Measurements from ENCODE around the gene MPZL3. TPM values are rescaled to one million over a fixed set of nuclear protein-coding genes. Genes with fewer than 3 reads are reported as not detected.

MPZL3 gene
- total RNA-seq, 1 experiment from 2014 or later, result 8.7 TPM

DNA sequence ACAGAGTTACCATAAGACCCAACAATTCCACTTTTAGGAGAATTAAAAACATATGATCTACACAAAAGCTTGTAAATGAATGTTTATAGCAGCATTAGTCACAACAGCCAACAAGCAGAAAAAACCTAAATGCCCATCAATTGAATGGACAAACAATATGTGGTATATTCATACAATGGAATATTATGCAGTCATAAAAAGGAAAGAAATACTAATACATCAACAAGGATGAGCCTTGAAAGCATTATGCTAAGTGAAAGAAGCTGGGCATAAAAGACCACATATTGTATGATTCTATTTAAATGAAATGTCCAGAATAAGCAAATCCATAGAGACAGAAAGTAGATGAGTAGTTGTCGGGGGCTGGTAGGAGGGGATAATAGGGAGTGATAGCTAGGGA is 7.0 kb upstream of the MPZL3 start:
- no peaks in the 10 kb centered on the region for H3K9me3 ChIP-seq (ENCODE audit: control insufficient read depth in 1 of 2, insufficient read depth in 1 of 2, low read depth in 1 of 2, low read length in 2 of 2)
- intact Hi-C loops (cut with micrococcal nuclease), result no loop called here
- DNase-seq (ENCODE audit: low read depth, low spot score) (no peak), ATAC-seq (no peak)
- BruUV-seq (replicated peaks), result no TSS peak
- H3K4me1 ChIP-seq (ENCODE audit: control insufficient read depth in 1 of 2, insufficient read depth in 2 of 2, low read length in 2 of 2), result peaks cover 9 to 11% of the 10 kb centered on the region in 2 experiments; a peak in 3 of 4 replicates
- no peak overlapping the region for H2AFZ ChIP-seq (ENCODE audit: low read depth, low read length, poor library complexity, severe bottlenecking)
- no peak overlapping the region for H3K4me2 ChIP-seq (ENCODE audit: low read length)
- H4K20me1 ChIP-seq (ENCODE audit: insufficient read depth), result no peaks in the 10 kb centered on the region
- H3K27me3 ChIP-seq (ENCODE audit: insufficient read depth, low read length), result no peaks in the 10 kb centered on the region
- TF ChIP-seq RAD21 (IDR thresholded peaks at IDR 0.05; ENCODE audit: low read depth), result no peak
- TF ChIP-seq JUND (IDR thresholded peaks at IDR 0.05), result no peak
- TF ChIP-seq, protein P1, sequence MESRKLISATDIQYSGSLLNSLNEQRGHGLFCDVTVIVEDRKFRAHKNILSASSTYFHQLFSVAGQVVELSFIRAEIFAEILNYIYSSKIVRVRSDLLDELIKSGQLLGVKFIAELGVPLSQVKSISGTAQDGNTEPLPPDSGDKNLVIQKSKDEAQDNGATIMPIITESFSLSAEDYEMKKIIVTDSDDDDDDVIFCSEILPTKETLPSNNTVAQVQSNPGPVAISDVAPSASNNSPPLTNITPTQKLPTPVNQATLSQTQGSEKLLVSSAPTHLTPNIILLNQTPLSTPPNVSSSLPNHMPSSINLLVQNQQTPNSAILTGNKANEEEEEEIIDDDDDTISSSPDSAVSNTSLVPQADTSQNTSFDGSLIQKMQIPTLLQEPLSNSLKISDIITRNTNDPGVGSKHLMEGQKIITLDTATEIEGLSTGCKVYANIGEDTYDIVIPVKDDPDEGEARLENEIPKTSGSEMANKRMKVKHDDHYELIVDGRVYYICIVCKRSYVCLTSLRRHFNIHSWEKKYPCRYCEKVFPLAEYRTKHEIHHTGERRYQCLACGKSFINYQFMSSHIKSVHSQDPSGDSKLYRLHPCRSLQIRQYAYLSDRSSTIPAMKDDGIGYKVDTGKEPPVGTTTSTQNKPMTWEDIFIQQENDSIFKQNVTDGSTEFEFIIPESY (IDR thresholded peaks at IDR 0.05; ENCODE audit: extremely low read depth, insufficient replicate concordance, low read length), result no peak
- TF ChIP-seq SRF (IDR thresholded peaks at IDR 0.05; ENCODE audit: low read depth), result no peak
- TF ChIP-seq SP1 (IDR thresholded peaks at IDR 0.05; ENCODE audit: low read depth), result no peak
- TF ChIP-seq POLR2A (IDR thresholded peaks at IDR 0.05; ENCODE audit: borderline replicate concordance, extremely low read depth, insufficient read depth, insufficient read length), result no peak
- no peak for TF ChIP-seq CEBPB (IDR thresholded peaks at IDR 0.05; ENCODE audit: low read depth)
- TF ChIP-seq, protein P2, sequence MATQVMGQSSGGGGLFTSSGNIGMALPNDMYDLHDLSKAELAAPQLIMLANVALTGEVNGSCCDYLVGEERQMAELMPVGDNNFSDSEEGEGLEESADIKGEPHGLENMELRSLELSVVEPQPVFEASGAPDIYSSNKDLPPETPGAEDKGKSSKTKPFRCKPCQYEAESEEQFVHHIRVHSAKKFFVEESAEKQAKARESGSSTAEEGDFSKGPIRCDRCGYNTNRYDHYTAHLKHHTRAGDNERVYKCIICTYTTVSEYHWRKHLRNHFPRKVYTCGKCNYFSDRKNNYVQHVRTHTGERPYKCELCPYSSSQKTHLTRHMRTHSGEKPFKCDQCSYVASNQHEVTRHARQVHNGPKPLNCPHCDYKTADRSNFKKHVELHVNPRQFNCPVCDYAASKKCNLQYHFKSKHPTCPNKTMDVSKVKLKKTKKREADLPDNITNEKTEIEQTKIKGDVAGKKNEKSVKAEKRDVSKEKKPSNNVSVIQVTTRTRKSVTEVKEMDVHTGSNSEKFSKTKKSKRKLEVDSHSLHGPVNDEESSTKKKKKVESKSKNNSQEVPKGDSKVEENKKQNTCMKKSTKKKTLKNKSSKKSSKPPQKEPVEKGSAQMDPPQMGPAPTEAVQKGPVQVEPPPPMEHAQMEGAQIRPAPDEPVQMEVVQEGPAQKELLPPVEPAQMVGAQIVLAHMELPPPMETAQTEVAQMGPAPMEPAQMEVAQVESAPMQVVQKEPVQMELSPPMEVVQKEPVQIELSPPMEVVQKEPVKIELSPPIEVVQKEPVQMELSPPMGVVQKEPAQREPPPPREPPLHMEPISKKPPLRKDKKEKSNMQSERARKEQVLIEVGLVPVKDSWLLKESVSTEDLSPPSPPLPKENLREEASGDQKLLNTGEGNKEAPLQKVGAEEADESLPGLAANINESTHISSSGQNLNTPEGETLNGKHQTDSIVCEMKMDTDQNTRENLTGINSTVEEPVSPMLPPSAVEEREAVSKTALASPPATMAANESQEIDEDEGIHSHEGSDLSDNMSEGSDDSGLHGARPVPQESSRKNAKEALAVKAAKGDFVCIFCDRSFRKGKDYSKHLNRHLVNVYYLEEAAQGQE (IDR thresholded peaks at IDR 0.05; ENCODE audit: low read depth), result no peak
- TF ChIP-seq, protein P3, sequence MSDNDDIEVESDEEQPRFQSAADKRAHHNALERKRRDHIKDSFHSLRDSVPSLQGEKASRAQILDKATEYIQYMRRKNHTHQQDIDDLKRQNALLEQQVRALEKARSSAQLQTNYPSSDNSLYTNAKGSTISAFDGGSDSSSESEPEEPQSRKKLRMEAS (IDR thresholded peaks at IDR 0.05), result no peak
- TF ChIP-seq YY1 (IDR thresholded peaks at IDR 0.05; ENCODE audit: extremely low read depth, insufficient replicate concordance, low read depth, low read length), result no peak
- no peak for TF ChIP-seq EZH2 (IDR thresholded peaks at IDR 0.05)
- peaks cover 0 to 2% of the 10 kb centered on the region in 2 experiments; a peak in 1 of 4 replicates for H3K36me3 ChIP-seq (ENCODE audit: control insufficient read depth in 1 of 2, insufficient read depth in 2 of 2, low read length in 2 of 2)
- no peaks in the 10 kb centered on the region for H3K9me2 ChIP-seq (ENCODE audit: insufficient read depth)
- no peaks in the 10 kb centered on the region for H3K79me2 ChIP-seq (ENCODE audit: insufficient read depth, low read length)
- H3K4me3 ChIP-seq (replicated peaks in 1 of 2; ENCODE audit: low read depth in 1 of 2, low read length in 2 of 2), result no peak overlapping the region
- H3K27ac ChIP-seq (ENCODE audit: low read depth, low read length), result no peak overlapping the region
- RAD21 ChIA-PET (ENCODE audit: low non-redundant PET in 1 of 2, low total read pairs in 2 of 2, uncharacterized antibody in 2 of 2, unreplicated experiment in 2 of 2), result no interaction called here
- no peak overlapping the region for H3K9ac ChIP-seq (ENCODE audit: low read length)
- CTCF ChIA-PET, result no interaction called here
- POLR2A ChIA-PET, result no interaction called here
